ENCODE data around the gene CD2BP2. TPM values are rescaled to one million over a fixed set of nuclear protein-coding genes. Genes with fewer than 3 reads are reported as not detected.
A peak's percentile ranks its signal among the peaks of the same experiment; 100 is the strongest.

Gene CD2BP2
- total and polyA plus RNA-seq, 9 of the 15 experiments (the other 6 are each of a cell fraction or from before 2014, with no cell fraction given) = 3.9 to 51.1 (median 32.8) TPM

- intact Hi-C loops (cut with micrococcal nuclease) = loop anchor here (2.0 to 10.0 kb wide), 3 partner anchors 17 to 307 kb away; partner anchors contain the start of genes ALDOA, CD2BP2 and ZNF771
- 17% methylated on average over 11 of the region's 11 CpGs for WGBS (ENCODE audit: insufficient coverage, low coverage, missing lambda C conversion rate)
- peak overlapping the region; percentile 47 for H3K4me3 ChIP-seq
- H2AFZ ChIP-seq (ENCODE audit: low read depth, low read length) = peak overlapping the region; percentile 82
- peaks cover 14% of the 10 kb centered on the region; the same call in 2 of the 3 replicates for H3K36me3 ChIP-seq (ENCODE audit: control insufficient read depth, insufficient read depth, low read length)
- H3K27ac ChIP-seq (ENCODE audit: extremely low read depth, low read depth, low read length) = peak overlapping the region; percentile 74
- peaks cover 37% of the 10 kb centered on the region for H3K79me2 ChIP-seq (ENCODE audit: control insufficient read depth, insufficient read depth, low read length)
- POLR2A ChIA-PET = interaction anchor here (0.5 to 6.3 kb wide), 11 partner anchors 9 to 297 kb away, joined by 3 to 77 read pairs (median 4); partner anchors contain the start of genes CD2BP2, DCTPP1 and PRR14
- no peaks in the 10 kb centered on the region for H3K27me3 ChIP-seq (ENCODE audit: control insufficient read depth in 2 of 2, insufficient read depth in 2 of 2, low read length in 2 of 2)
- ATAC-seq (no peak), DNase-seq (ENCODE audit: extremely low read depth in 1 of 4, low spot score in 3 of 4) (no peak), FAIRE-seq (no peak)
- in situ Hi-C loops (cut with MboI) = loop anchor here (25.0 kb wide), 1 partner anchor 909 kb away; the partner anchor contains the start of genes BOLA2, SLX1B and SULT1A4
- BruUV-seq (replicated peaks) = no TSS peak
- H3K4me2 ChIP-seq (ENCODE audit: insufficient read depth, low read length) = peak overlapping the region; percentile 84
- peak overlapping the region; percentile 74 to 84 for H3K9ac ChIP-seq (ENCODE audit: insufficient read depth in 1 of 2, low read depth in 2 of 2, low read length in 2 of 2)
- peaks cover 6% of the 10 kb centered on the region for H3K9me1 ChIP-seq (ENCODE audit: control insufficient read depth, insufficient read depth, low read length)
- peaks cover 27 to 47% of the 10 kb centered on the region in 2 experiments; a peak in 4 of 5 replicates for H3K4me1 ChIP-seq (replicated peaks in 1 of 2; ENCODE audit: control insufficient read depth in 2 of 2, insufficient read depth in 2 of 2, low read length in 2 of 2)
- no peaks in the 10 kb centered on the region for H3K9me3 ChIP-seq (replicated peaks; ENCODE audit: control insufficient read depth, insufficient read depth, low read depth, low read length)
- peaks cover 23% of the 10 kb centered on the region for H4K20me1 ChIP-seq (replicated peaks; ENCODE audit: control insufficient read depth, insufficient read depth, low read length)
- CTCF ChIA-PET (ENCODE audit: low intra/inter-chr PET ratio) = interaction anchor here (0.6 kb wide), 1 partner anchor 298 kb away, joined by 4 read pairs; no protein-coding TSS in a partner anchor
- TF ChIP-seq GATAD2A (IDR thresholded peaks at IDR 0.05) (no peak), HEY1 (CRISPR knock-in tag; IDR thresholded peaks at IDR 0.05; ENCODE audit: borderline replicate concordance) (no peak), ZNF347 (CRISPR knock-in tag; IDR thresholded peaks at IDR 0.05; ENCODE audit: low read depth) (no peak), ERF (CRISPR knock-in tag; IDR thresholded peaks at IDR 0.05) (no peak), THRA (IDR thresholded peaks at IDR 0.05) (no peak), PHF8 (IDR thresholded peaks at IDR 0.05; ENCODE audit: borderline replicate concordance, low read length) (peak; percentile 61; the same call in 1 of the 2 replicates), HMG20A (CRISPR knock-in tag; conservative IDR thresholded peaks at IDR 0.05) (no peak), KAT8 (IDR thresholded peaks at IDR 0.05; ENCODE audit: low read depth) (no peak), ZNF668 (CRISPR knock-in tag; IDR thresholded peaks at IDR 0.05) (no peak), CREB1 (IDR thresholded peaks at IDR 0.05) (no peak), CREB1 (CRISPR knock-in tag; IDR thresholded peaks at IDR 0.05) (0 out of 2 replicates have a peak, but pooled peaks have one; percentile 8), ZBTB17 (CRISPR knock-in tag; IDR thresholded peaks at IDR 0.05) (no peak), CLOCK (CRISPR knock-in tag; IDR thresholded peaks at IDR 0.05; ENCODE audit: borderline replicate concordance) (no peak), TOE1 (IDR thresholded peaks at IDR 0.05; ENCODE audit: borderline replicate concordance) (no peak), TOE1 (CRISPR knock-in tag; IDR thresholded peaks at IDR 0.05; ENCODE audit: borderline replicate concordance, low read depth) (no peak), NCOA2 (IDR thresholded peaks at IDR 0.05; ENCODE audit: partially characterized antibody in 2 of 2) (no peak), ZNF764 (CRISPR knock-in tag; IDR thresholded peaks at IDR 0.05; ENCODE audit: low read depth) (no peak), NFE2 (IDR thresholded peaks at IDR 0.05; ENCODE audit: low read depth) (no peak), MAZ (CRISPR knock-in tag; conservative IDR thresholded peaks at IDR 0.05 in 1 of 2, IDR thresholded peaks at IDR 0.05 in 1 of 2) (peak in 1 of 2 experiments; percentile 5; a peak in 1 of 4 replicates), NFIC (IDR thresholded peaks at IDR 0.05) (no peak), TRIM28 (IDR thresholded peaks at IDR 0.05) (no peak)
Measured at GRCh38 chr16:30371248-30371816, 16.2 kb upstream of the CD2BP2 start.
